ENCODE measurements around the gene LRP1B. TPM values are rescaled to one million over a fixed set of nuclear protein-coding genes. Genes with fewer than 3 reads are reported as not detected.

The LRP1B gene
- total RNA-seq, 2 donors from 2014 or later, result 0.79 to 1.8 TPM

DNA sequence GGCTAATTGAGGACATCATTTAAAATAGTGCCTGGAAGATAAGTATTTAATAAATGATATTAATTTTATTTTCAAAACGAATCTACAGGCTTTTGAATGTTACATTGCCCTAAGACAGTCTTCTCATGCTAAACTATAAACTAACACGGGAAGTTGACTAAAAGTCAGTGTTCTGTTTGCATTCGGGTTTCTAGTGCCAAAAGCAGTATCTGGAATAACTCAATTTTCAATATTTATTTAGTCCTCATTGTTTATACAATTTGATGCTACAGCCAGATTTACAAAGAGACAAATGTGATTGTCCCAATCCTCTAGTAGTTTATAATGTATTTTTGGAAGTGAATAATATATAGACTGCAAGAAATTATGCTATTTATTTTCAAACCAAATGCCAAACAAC lies 429.2 kb downstream of the LRP1B start:
- Histone ChIP-seq H3K36me3 (ENCODE audit: control insufficient read depth, insufficient read depth, low read length) (no peaks in the 10 kb centered on the region), H3K4me3 (ENCODE audit: low read length) (no peak overlapping the region), H3K9ac (ENCODE audit: extremely low read depth, low read length, poor library complexity, severe bottlenecking) (no peak overlapping the region), H3K9me3 (ENCODE audit: control insufficient read depth, low read length) (no peaks in the 10 kb centered on the region), H3K27ac (ENCODE audit: low read depth, low read length) (no peak overlapping the region), H3K27me3 (ENCODE audit: control insufficient read depth, insufficient read depth, low read length, poor library complexity, severe bottlenecking) (no peaks in the 10 kb centered on the region), H3K4me1 (ENCODE audit: control insufficient read depth, insufficient read depth, low read length) (no peaks in the 10 kb centered on the region)
- H3K27ac Mint-ChIP-seq, result no peak overlapping the region
- H3K36me3 Mint-ChIP-seq (ENCODE audit: low read depth), result no peaks in the 10 kb centered on the region
- peaks cover 15% of the 10 kb centered on the region for H3K4me1 Mint-ChIP-seq
- no peak for DNase-seq
- H3K9me3 Mint-ChIP-seq, result no peaks in the 10 kb centered on the region
- H3K4me3 Mint-ChIP-seq, result no peak overlapping the region
- TF ChIP-seq, protein P1, sequence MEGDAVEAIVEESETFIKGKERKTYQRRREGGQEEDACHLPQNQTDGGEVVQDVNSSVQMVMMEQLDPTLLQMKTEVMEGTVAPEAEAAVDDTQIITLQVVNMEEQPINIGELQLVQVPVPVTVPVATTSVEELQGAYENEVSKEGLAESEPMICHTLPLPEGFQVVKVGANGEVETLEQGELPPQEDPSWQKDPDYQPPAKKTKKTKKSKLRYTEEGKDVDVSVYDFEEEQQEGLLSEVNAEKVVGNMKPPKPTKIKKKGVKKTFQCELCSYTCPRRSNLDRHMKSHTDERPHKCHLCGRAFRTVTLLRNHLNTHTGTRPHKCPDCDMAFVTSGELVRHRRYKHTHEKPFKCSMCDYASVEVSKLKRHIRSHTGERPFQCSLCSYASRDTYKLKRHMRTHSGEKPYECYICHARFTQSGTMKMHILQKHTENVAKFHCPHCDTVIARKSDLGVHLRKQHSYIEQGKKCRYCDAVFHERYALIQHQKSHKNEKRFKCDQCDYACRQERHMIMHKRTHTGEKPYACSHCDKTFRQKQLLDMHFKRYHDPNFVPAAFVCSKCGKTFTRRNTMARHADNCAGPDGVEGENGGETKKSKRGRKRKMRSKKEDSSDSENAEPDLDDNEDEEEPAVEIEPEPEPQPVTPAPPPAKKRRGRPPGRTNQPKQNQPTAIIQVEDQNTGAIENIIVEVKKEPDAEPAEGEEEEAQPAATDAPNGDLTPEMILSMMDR (conservative IDR thresholded peaks at IDR 0.05), result no peak
- WGBS, 2 experiments (ENCODE audit: insufficient coverage in 1 of 2, insufficient read length in 1 of 2), result 86% methylated on average over 3 of the region's 3 CpGs; no CpG with 5 or more reads in 1 of the 2 experiments
- H3K27me3 Mint-ChIP-seq (ENCODE audit: insufficient read depth), result no peaks in the 10 kb centered on the region

DNA sequence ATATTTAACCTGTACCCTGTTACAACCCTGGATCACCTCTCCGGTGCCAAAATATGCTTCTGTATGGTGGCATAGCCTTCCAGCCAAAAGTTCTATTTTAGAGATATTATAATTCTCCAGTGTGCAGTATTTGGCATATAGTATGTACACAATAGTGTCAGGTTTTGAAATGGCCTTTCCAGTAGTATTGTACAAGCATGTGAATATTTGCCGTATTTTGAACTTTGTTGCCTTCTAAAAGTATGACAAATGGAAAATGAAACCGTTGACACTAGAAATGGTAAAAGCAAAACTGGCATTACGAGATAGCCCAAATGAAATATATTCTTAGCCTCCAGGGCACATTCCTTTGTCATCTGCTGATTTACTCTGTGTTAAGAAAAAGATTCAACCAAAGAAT lies 431.2 kb downstream of the LRP1B start:
- no peaks in the 10 kb centered on the region for H3K9me3 Mint-ChIP-seq
- WGBS, 2 experiments (ENCODE audit: insufficient coverage in 1 of 2, insufficient read length in 1 of 2), result 91 to 95% methylated on average over 3 to 4 of the region's 4 CpGs

GRCh38 chr2:141698500-141698899 lies 432.3 kb downstream of the LRP1B start:
- no peaks in the 10 kb centered on the region for H3K27me3 Mint-ChIP-seq (ENCODE audit: insufficient read depth)
- H3K27ac ChIP-seq (ENCODE audit: low read depth, low read length), result no peak overlapping the region
- no peak overlapping the region for H3K9ac ChIP-seq (ENCODE audit: extremely low read depth, low read length, poor library complexity, severe bottlenecking)
- H3K4me3 ChIP-seq (ENCODE audit: low read length), result no peak overlapping the region
- no peak overlapping the region for H3K27ac Mint-ChIP-seq
- no peaks in the 10 kb centered on the region for H3K9me3 ChIP-seq (ENCODE audit: control insufficient read depth, low read length)
- peaks cover 2% of the 10 kb centered on the region for H3K9me3 Mint-ChIP-seq
- H3K36me3 ChIP-seq (ENCODE audit: control insufficient read depth, insufficient read depth, low read length), result no peaks in the 10 kb centered on the region
- TF ChIP-seq, protein P1 (conservative IDR thresholded peaks at IDR 0.05), result no peak
- DNase-seq, result no peak
- no peaks in the 10 kb centered on the region for H3K36me3 Mint-ChIP-seq (ENCODE audit: low read depth)
- H3K4me1 Mint-ChIP-seq, result peaks cover 12% of the 10 kb centered on the region
- no peaks in the 10 kb centered on the region for H3K27me3 ChIP-seq (ENCODE audit: control insufficient read depth, insufficient read depth, low read length, poor library complexity, severe bottlenecking)
- H3K4me1 ChIP-seq (ENCODE audit: control insufficient read depth, insufficient read depth, low read length), result no peaks in the 10 kb centered on the region
- H3K4me3 Mint-ChIP-seq, result no peak overlapping the region
- 96 to 100% methylated on average over 2 of the region's 2 CpGs for WGBS, 2 experiments (ENCODE audit: insufficient coverage in 1 of 2, insufficient read length in 1 of 2)

More for the DNA sequence above, 431.2 kb downstream of the LRP1B start:
- no peak overlapping the region for H3K27ac Mint-ChIP-seq
- TF ChIP-seq, protein P1 (conservative IDR thresholded peaks at IDR 0.05), result no peak
- Histone ChIP-seq H3K27me3 (ENCODE audit: control insufficient read depth, insufficient read depth, low read length, poor library complexity, severe bottlenecking) (no peaks in the 10 kb centered on the region), H3K36me3 (ENCODE audit: control insufficient read depth, insufficient read depth, low read length) (no peaks in the 10 kb centered on the region), H3K9ac (ENCODE audit: extremely low read depth, low read length, poor library complexity, severe bottlenecking) (no peak overlapping the region), H3K4me3 (ENCODE audit: low read length) (no peak overlapping the region), H3K9me3 (ENCODE audit: control insufficient read depth, low read length) (no peaks in the 10 kb centered on the region), H3K27ac (ENCODE audit: low read depth, low read length) (no peak overlapping the region), H3K4me1 (ENCODE audit: control insufficient read depth, insufficient read depth, low read length) (no peaks in the 10 kb centered on the region)
- no peak overlapping the region for H3K4me3 Mint-ChIP-seq
- DNase-seq, result no peak
- H3K36me3 Mint-ChIP-seq (ENCODE audit: low read depth), result no peaks in the 10 kb centered on the region
- H3K27me3 Mint-ChIP-seq (ENCODE audit: insufficient read depth), result no peaks in the 10 kb centered on the region
- H3K4me1 Mint-ChIP-seq, result peaks cover 15% of the 10 kb centered on the region
